Keratinocyte (primary cell): ENCODE results near the gene QPRT. TPM values are rescaled to one million over a fixed set of nuclear protein-coding genes. Genes with fewer than 3 reads are reported as not detected.

Experiments used
- DNase-seq: peaks from one replicate; pipeline ENCODE4 v3.0.0-alpha.2; 2011; ENCODE audit warnings: low read depth, missing footprints, low spot score
- FAIRE-seq: peaks from 2 replicates; lab custom pipeline; 2011; peaks lifted over from hg19 to GRCh38; lab: Jason Lieb, UNC
- H2AFZ ChIP-seq: 2 replicates; pipeline ENCODE4 v1.6.0; 2012; ENCODE audit warnings: low read length, control low read depth, inconsistent platforms; ENCODE audit not compliant: control insufficient read depth
- H3K27ac ChIP-seq: 2 replicates; pipeline ENCODE4 v1.5.1; 2011; ENCODE audit warnings: low read length; ENCODE audit not compliant: control insufficient read depth, insufficient read depth
- H3K27me3 ChIP-seq: 3 replicates; pipeline ENCODE4 v1.6.0; 2011; ENCODE audit warnings: low read length; ENCODE audit not compliant: control insufficient read depth, insufficient read depth; ENCODE audit errors: extremely low read depth
- H3K36me3 ChIP-seq, 2 experiments: 2 replicates in 1 of 2; 3 replicates in 1 of 2; pipeline ENCODE4 v1.5.1; 2011; ENCODE audit warnings: low read length in 2 of 2, mild to moderate bottlenecking in 1 of 2; ENCODE audit not compliant: control insufficient read depth in 2 of 2, insufficient read depth in 2 of 2; ENCODE audit errors: extremely low read depth in 1 of 2
- H3K4me1 ChIP-seq: 3 replicates; pipeline ENCODE4 v1.5.1; 2011; ENCODE audit warnings: low read length; ENCODE audit not compliant: control insufficient read depth, insufficient read depth; ENCODE audit errors: extremely low read depth
- H3K4me2 ChIP-seq: 3 replicates; pipeline ENCODE4 v1.6.0; 2011; ENCODE audit warnings: low read depth, low read length; ENCODE audit not compliant: control insufficient read depth, insufficient read depth; ENCODE audit errors: extremely low read depth
- H3K4me3 ChIP-seq, 3 experiments: fragments of 200-600 bp in 1 of 3; sonication (generic) in 1 of 3; 2 replicates in 2 of 3; 3 replicates in 1 of 3; pipeline ENCODE4 v1.5.1; 2011 to 2016; ENCODE audit warnings: low read length in 3 of 3, mild to moderate bottlenecking in 3 of 3, control low read depth in 2 of 3, inconsistent platforms in 1 of 3, low read depth in 1 of 3, mixed read lengths in 1 of 3, mixed run types in 1 of 3, moderate library complexity in 1 of 3; ENCODE audit not compliant: control insufficient read depth in 2 of 3, insufficient read depth in 2 of 3; ENCODE audit errors: extremely low read depth in 1 of 3
- H3K79me2 ChIP-seq: 2 replicates; pipeline ENCODE4 v1.6.0; 2012; ENCODE audit warnings: low read length; ENCODE audit not compliant: control insufficient read depth, insufficient read depth
- H3K9ac ChIP-seq: 3 replicates; pipeline ENCODE4 v1.6.0; 2011; ENCODE audit warnings: low read length; ENCODE audit not compliant: control insufficient read depth, insufficient read depth; ENCODE audit errors: extremely low read depth
- H3K9me1 ChIP-seq: 3 replicates; pipeline ENCODE4 v1.6.0; 2011; ENCODE audit warnings: low read length; ENCODE audit not compliant: control insufficient read depth, insufficient read depth; ENCODE audit errors: extremely low read depth
- H3K9me3 ChIP-seq: 2 replicates; pipeline ENCODE4 v1.5.1; 2012; ENCODE audit warnings: low read depth, low read length; ENCODE audit not compliant: control insufficient read depth
- H4K20me1 ChIP-seq: 3 replicates; pipeline ENCODE4 v1.6.0; 2011; ENCODE audit warnings: low read length; ENCODE audit not compliant: control insufficient read depth, insufficient read depth; ENCODE audit errors: extremely low read depth
- EZH2 ChIP-seq: IDR thresholded peaks from one replicate; pipeline ENCODE4 v1.6.1; 2012; ENCODE audit warnings: inconsistent platforms, mild to moderate bottlenecking, low read length, moderate library complexity
- dilution Hi-C: fragments of 300-500 bp; cut with MboI; formaldehyde crosslinking; loops from one replicate; pipeline ENCODE4 v1.7.0; 2020; ENCODE audit warnings: low sequenced_read_pairs; ENCODE audit not compliant: extremely low pct_ligation_motif_present
- polyA plus RNA-seq, 5 experiments: library from polyadenylated mRNA; depleted of rRNA in 3 of 5; stranded (reverse) in 3 of 5; stranded (forward) in 1 of 5; unstranded in 1 of 5; fragments of >200 nt; gene quantifications; 1 replicate in 1 of 5; 2 replicates in 3 of 5; 3 replicates in 1 of 5; pipeline versions ENCODE4 v1.2.1 to v1.2.3, GENCODE V29; 2011 to 2012; ENCODE audit warnings: missing spikeins in 2 of 5, low read depth in 1 of 5, low replicate concordance in 1 of 5
- TF ChIP-seq, protein P1 (sequence below), 3 experiments: IDR thresholded peaks in 1 of 3; conservative IDR thresholded peaks in 1 of 3; optimal IDR thresholded peaks in 1 of 3; 2 replicates in 2 of 3; 3 replicates in 1 of 3; pipeline versions ENCODE3 to v1.5.1; 2011; ENCODE audit warnings: low read length in 3 of 3, mild to moderate bottlenecking in 3 of 3, moderate library complexity in 2 of 3, control low read depth in 1 of 3, inconsistent platforms in 1 of 3; ENCODE audit not compliant: insufficient read depth in 2 of 3; ENCODE audit errors: extremely low read depth in 1 of 3

The QPRT gene
- polyA plus RNA-seq, 1 donor (not counting 4 experiments of a cell fraction or from before 2014, with no cell fraction given), result 8.8 TPM

DNA sequence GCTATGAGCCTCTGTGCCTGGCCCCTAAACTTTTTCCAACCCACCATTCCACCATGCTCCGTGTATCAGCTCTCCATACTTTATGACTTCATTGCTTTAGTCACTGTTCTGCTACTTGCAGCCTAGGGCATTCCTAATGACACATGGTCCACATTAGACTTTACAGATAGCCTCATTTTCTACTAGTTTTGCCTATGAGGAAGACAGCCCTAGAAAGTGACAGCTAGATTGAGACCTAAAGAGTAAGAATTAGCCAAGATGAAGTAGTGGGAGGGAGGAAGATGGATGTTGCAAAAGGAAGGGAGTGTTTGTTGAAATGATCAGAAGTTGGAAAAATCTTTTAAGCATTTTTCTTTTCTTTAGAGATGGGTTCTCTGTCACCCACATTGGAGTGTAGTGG is 55.8 kb downstream of the QPRT start:
- H3K36me3 ChIP-seq, result no peaks in the 10 kb centered on the region
- no peak overlapping the region for H3K4me3 ChIP-seq
- dilution Hi-C loops, result no loop called here
- no peaks in the 10 kb centered on the region for H3K4me1 ChIP-seq
- no peak overlapping the region for H2AFZ ChIP-seq
- H3K27me3 ChIP-seq, result no peaks in the 10 kb centered on the region
- no peaks in the 10 kb centered on the region for H3K9me1 ChIP-seq
- no peak overlapping the region for H3K27ac ChIP-seq
- DNase-seq (no peak), FAIRE-seq (no peak)
- no peaks in the 10 kb centered on the region for H4K20me1 ChIP-seq
- H3K9ac ChIP-seq, result no peak overlapping the region
- no peak overlapping the region for H3K4me2 ChIP-seq
- no peaks in the 10 kb centered on the region for H3K79me2 ChIP-seq
- no peaks in the 10 kb centered on the region for H3K9me3 ChIP-seq
- TF ChIP-seq, protein P1, sequence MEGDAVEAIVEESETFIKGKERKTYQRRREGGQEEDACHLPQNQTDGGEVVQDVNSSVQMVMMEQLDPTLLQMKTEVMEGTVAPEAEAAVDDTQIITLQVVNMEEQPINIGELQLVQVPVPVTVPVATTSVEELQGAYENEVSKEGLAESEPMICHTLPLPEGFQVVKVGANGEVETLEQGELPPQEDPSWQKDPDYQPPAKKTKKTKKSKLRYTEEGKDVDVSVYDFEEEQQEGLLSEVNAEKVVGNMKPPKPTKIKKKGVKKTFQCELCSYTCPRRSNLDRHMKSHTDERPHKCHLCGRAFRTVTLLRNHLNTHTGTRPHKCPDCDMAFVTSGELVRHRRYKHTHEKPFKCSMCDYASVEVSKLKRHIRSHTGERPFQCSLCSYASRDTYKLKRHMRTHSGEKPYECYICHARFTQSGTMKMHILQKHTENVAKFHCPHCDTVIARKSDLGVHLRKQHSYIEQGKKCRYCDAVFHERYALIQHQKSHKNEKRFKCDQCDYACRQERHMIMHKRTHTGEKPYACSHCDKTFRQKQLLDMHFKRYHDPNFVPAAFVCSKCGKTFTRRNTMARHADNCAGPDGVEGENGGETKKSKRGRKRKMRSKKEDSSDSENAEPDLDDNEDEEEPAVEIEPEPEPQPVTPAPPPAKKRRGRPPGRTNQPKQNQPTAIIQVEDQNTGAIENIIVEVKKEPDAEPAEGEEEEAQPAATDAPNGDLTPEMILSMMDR (optimal IDR thresholded peaks at IDR 0.05 in 1 of 3, IDR thresholded peaks at IDR 0.05 in 1 of 3, conservative IDR thresholded peaks at IDR 0.05 in 1 of 3; ENCODE audit: extremely low read depth in 1 of 3, insufficient read depth in 2 of 3, low read length in 3 of 3), result no peak
- TF ChIP-seq EZH2, result no peak

GRCh38 chr16:29736112-29736511 is 57.1 kb downstream of the QPRT start:
- H3K9me3 ChIP-seq, result no peaks in the 10 kb centered on the region
- DNase-seq (no peak), FAIRE-seq (no peak)
- dilution Hi-C loops, result no loop called here
- no peak overlapping the region for H2AFZ ChIP-seq
- H3K27ac ChIP-seq, result no peak overlapping the region
- no peak overlapping the region for H3K4me3 ChIP-seq
- no peaks in the 10 kb centered on the region for H3K9me1 ChIP-seq
- H3K4me2 ChIP-seq, result no peak overlapping the region
- H3K36me3 ChIP-seq, result no peaks in the 10 kb centered on the region
- no peak overlapping the region for H3K9ac ChIP-seq
- H4K20me1 ChIP-seq, result no peaks in the 10 kb centered on the region
- H3K4me1 ChIP-seq, result no peaks in the 10 kb centered on the region
- no peaks in the 10 kb centered on the region for H3K27me3 ChIP-seq
- H3K79me2 ChIP-seq, result no peaks in the 10 kb centered on the region
- TF ChIP-seq, protein P1 (optimal IDR thresholded peaks at IDR 0.05 in 1 of 3, IDR thresholded peaks at IDR 0.05 in 1 of 3, conservative IDR thresholded peaks at IDR 0.05 in 1 of 3; ENCODE audit: extremely low read depth in 1 of 3, insufficient read depth in 2 of 3, low read length in 3 of 3), result no peak
- no peak for TF ChIP-seq EZH2
